ENCODE results near the gene PARP15.

GRCh38 chr3:122598151-122598550, 20.7 kb downstream of the PARP15 start:
- TF ChIP-seq BHLHE40 (IDR thresholded peaks at IDR 0.05; ENCODE audit: borderline replicate concordance) = no peak
- TF ChIP-seq SUZ12 (IDR thresholded peaks at IDR 0.05) = no peak
- TF ChIP-seq SP1 (IDR thresholded peaks at IDR 0.05) = no peak
- TF ChIP-seq HDGF (IDR thresholded peaks at IDR 0.05; ENCODE audit: borderline replicate concordance) = no peak
- TF ChIP-seq ZNF384 (IDR thresholded peaks at IDR 0.05) = no peak
- no peak for TF ChIP-seq ELF4 (IDR thresholded peaks at IDR 0.05)
- no peak for TF ChIP-seq FOXM1 (IDR thresholded peaks at IDR 0.05; ENCODE audit: borderline replicate concordance)
- TF ChIP-seq FOXA1 (IDR thresholded peaks at IDR 0.05) = no peak
